ENCODE data around the gene FBXO3.
"Not testable (repeated sequence)": the region's sequence is repeated elsewhere in the genome, so short reads cannot be mapped to it uniquely, and the experiment has no call there.

FBXO3 gene, protein sequence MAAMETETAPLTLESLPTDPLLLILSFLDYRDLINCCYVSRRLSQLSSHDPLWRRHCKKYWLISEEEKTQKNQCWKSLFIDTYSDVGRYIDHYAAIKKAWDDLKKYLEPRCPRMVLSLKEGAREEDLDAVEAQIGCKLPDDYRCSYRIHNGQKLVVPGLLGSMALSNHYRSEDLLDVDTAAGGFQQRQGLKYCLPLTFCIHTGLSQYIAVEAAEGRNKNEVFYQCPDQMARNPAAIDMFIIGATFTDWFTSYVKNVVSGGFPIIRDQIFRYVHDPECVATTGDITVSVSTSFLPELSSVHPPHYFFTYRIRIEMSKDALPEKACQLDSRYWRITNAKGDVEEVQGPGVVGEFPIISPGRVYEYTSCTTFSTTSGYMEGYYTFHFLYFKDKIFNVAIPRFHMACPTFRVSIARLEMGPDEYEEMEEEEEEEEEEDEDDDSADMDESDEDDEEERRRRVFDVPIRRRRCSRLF

DNA sequence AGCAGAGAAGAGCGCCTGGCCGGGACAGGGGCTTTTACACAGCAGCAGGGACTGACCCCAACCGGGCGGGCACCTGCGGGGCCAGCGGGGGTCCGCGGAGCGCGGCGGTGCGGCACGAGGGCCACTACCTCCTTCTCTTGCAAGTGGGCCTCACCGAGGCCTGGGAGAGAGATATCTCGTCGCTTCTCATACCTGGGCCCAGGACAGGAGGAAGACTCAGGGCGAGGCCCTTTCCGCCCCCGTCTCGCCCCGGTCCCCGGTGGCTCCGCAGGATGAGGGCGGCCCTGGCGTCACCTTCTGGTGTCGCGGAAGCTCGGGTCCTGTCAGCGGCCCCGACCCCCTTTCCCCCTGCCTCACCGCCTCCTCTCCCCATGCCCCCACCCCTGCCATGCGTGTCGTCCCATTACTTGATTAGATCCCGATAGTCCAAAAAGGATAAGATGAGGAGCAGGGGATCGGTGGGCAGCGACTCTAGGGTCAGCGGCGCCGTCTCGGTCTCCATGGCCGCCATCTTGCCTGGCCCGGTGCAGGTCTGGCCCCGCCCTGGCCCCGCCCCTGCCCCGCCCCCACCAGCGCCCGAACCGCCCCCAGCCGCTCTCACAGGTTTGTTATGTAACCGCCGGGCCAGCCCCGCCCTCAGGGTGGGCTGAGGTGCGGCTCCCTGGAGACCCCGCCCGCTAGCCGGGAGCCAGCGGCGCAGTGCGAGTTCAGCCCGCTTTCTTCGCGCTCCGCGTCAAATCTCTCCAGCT is at the start of gene FBXO3:
TSS of gene FBXO3 (minus strand) at position 534 of the 749 bp plus-strand sequence. CDS start at position 511, 23 bp downstream.
- DNase-seq = peak; percentile 51

DNA sequence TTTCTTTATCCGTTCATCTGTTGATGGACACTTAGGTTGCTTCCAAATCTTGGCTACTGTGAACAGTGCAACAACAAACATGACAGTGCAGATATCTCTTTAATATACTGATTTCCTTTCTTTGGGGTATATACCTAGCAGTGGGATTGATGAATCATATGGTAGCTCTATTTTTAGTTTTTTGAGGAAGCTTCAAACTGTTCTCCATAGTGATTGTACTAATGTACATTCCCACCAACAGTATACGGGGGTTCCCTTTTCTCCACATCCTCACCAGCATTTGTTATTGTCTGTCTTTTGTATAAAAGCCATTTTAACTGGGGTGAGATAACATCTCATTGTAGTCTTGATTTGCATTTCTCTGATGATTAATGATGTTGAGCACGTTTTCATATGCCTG is 48.7 kb upstream of the FBXO3 start:
- not testable (repeated sequence) for DNase-seq

DNA sequence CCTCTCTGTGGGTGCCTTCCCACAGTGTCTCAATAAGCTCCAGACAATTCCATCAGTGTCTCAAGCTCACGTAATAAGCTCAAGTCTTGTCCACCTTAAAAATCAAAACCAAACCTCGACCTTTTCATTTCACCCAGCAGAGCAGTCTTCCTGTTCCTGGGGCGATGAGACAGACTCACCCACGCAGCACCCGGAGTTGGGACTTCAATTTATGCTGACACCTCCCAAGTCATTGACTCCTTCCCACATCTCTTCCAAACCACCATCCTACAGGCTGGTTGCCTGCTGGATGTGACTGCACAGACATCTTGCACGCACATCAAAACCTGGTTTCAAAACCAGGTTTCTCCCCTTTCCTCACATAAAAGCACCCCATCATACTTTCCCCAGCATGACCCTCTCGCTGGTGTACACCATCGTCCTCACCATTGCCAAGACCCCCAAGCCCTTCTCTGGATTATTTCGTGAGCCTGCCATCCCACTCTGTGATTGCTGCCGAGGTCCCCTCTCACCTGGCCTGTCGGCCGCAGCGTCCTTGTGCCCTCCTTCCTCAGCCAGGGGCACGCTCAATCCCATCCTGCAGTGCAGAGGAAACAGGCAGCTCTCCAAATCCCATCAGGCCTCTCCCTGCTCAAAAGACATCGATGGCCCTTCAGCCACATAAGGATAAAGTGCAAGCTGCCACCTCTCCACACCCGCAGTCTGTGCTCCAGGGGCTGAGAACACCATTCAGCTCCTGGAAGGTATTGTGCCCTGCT is 45.1 kb upstream of the FBXO3 start:
- DNase-seq = no peak

DNA sequence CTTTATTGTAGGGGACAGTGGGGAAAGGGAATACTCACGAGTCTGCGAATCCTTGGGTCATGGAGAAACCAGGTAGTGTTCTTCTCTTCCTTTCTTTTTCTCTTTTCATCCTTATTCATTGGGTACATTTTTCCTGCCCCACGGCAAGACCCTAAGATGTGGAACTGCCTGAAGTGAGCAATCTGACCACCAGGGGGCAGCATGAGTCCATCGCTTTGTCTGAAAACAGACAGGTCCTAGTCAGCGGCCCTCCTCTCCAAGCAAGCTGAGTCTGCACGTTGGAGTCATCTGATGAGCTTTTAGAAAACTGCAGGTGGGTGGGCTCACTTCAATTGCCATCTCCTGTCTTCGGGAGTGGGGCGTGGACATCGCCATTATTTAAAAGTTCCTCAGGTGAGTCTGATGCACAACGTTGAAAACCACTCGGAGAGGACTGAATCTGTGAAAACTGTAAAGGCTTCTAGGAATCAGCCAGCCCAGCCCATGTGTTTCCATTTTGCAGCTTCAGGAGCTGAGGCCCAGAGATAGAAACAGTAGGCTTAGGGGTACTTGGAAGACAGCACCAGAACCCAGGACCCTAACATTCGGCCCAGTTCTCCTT is 34.0 kb upstream of the FBXO3 start:
- no peak for DNase-seq

DNA sequence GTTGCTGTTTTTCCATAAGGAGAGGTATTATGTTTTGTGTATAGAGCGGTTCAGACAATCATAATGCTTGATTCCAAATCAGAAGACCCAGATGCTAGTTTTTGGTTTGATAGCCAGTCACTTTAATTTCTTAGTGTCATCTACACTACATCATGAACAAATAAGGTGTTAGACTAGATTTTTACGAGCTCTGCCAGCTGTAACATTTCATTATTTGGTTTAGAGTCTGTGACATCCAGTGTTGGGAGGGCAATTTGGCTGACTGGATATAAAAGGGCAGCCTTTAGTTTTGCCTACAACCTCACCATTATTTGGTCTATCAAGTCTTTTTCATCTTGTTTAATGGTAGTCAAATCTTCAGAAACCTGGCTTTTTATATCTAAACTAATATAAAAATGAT is 30.2 kb upstream of the FBXO3 start:
- DNase-seq = no peak

DNA sequence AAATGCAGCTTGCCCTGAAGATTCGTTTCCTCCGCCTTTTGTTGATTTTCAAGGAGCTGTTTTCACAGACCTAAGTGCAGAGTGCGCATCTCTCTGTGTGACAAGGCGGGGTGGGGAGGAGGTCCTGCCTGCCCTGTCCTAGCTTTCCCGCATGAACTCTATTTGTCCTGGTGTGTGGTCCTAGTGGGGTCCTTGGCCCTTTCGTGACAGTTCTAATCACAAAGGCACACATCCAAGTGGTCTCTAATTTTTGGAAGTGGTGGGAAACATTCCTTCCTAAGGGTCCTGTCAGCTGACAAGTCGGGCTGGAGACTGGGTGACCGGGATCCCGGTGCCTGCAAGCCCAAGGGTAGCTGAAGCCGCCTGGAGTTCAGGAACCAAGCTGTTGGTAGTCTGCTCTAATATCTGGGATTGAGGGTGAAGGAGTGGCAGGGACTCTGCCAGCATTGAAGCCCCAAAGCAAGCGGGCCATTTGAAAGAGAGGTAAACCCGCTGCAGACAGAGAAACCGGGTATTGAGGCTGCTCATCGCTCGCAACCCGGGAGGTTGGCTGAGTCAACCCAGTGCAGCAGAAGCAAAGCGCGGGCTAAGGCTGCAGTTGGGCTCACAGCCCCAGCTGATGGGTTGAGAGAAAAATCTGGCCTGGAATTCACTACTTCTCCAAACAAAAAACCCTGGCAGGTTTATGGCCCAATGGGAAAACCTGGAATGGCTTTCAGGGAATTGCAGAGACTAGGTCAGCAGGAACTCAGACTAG is 28.1 kb upstream of the FBXO3 start:
- DNase-seq = peak; percentile 9

DNA sequence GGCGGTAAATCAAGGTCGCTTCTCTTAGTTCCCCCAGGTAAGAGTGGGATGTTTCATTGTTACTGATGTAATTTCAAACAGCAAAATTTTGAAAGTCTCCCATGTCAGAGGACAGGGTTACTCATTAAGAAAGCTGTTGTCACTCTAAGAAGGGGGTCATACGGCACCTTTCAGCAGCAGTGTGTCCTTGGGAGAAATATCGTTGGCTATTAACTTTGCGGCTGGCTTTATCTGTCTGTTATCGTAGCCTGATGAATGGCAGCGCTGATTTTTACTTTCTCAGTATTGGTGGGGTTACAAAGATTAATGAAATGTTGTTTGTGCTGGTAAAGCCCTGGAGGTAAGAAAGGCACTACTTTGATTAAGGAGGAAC is 27.5 kb upstream of the FBXO3 start:
- DNase-seq = no peak

DNA sequence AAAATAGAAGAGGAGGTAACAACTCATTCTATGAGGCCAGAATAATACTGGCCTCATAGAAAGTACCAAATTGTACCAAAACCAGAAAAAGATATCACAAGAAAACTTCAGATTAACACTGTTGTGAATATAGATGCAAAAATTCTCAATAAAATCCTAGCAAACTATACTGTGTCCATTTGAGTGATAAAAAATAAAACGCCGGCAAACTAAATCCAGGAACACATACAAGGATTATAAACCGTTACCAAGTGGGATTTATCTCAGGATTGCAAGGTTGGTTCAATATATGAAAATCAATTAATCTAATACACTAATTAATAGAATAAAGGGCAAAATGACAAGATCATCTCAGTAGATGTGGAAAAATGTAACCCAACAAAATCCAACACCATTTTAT is 23.6 kb upstream of the FBXO3 start:
- DNase-seq = no peak

DNA sequence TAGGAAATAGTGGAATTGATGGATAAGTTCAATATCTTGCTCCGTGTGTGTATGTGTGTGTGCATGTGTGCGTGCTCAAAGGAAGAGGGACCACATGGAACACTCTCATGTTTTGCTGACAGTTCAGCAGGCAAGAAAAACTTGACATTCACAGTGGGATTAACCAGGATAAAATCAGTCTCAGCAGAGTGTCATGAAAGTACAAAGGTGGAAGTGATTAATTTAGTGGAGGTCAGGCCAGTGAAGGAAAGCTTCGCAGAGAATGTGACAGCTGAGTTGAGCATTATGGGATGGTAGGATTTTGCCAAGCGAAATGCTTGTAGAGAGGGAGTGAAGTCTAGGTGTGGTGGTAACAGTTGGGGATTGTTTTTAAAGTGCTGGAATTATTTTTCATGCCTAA is 15.7 kb upstream of the FBXO3 start:
- no peak for DNase-seq

DNA sequence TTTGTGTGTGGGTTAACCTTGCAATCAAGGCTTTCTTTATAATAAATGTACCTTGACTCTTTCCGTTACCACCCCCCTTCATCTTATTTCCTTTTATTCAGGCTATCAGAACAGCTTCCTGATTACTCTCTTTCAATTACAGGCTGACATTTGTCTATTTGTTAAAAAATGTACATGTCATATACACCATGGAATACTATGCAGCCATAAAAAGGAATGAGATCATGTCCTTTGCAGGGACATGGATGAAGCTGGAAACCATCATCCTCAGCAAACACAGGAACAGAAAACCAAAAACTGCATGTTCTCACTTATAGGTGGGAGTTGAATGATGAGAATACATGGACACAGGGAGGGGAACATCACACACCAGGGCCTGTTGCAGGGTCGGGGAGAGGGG is 13.8 kb upstream of the FBXO3 start:
- DNase-seq = not testable (repeated sequence)

DNA sequence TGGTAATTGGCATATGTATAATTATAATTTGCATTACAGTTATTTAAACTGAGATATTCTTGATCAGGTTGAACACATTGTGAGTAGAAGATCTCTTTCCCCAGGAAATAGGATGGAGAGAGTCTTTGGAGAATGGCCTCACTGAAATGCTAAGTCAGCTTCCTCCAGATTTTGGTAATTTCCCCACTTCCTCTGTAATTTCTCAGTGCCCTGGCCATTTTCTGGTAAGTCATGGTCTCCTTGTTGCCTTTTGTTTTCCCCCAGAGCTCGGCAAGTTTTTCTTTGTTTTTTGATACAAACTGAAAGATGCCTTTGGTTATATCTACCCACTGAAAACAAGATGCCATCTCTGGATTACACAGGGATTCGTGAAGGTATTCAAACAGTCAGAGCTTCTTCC is 12.8 kb upstream of the FBXO3 start:
- DNase-seq = no peak

DNA sequence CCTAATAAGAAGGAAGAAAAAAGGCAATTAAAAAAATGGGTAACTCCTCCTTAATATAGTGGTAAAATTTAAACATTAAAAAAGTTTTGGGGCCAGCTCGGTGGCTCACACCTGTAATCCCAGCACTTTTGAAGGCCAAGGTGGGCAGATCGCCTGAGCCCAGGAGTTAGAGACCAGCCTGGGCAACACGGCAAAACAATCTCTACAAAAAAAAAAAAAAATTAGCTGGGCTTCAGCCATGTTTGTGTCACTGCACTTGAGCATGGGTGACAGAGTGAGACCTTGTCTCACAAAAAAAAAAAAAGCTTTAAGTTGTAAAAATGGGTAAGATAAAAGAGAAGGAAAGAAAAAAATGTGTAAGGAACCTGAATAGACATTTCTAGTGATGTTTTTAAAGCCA is 11.3 kb upstream of the FBXO3 start:
- DNase-seq = no peak

DNA sequence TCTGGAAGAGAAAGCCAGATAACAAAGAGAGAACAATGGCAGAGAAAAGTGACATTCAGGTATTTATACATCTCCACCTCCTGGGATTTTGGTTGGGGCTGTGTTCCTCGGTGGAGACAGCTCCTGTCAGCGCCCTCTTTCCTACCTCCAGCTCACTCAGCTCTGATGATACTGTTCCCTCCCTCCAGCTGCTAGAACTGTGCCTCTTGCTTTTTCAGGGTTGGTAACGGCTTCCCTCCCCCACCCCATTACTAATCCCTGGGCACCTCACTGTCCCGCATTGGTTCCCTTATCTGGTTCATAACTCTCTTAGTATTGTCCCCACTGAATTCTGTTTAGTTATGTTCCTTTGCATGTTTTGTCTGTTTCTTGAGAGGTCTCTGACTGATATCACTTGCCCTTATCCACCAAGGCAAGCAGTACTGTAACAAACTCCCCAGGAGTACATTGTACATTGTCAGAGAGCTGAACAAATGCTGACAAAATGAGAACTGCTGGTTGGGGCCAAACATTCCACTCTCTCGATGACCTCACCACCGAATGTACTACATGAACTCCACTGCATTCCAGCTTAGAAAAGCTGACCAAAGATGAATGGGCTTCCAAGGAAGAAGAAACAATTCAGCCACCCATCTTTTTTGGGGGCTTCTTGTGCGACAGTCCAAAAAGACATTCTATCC is 5.7 kb upstream of the FBXO3 start:
- no peak for DNase-seq

DNA sequence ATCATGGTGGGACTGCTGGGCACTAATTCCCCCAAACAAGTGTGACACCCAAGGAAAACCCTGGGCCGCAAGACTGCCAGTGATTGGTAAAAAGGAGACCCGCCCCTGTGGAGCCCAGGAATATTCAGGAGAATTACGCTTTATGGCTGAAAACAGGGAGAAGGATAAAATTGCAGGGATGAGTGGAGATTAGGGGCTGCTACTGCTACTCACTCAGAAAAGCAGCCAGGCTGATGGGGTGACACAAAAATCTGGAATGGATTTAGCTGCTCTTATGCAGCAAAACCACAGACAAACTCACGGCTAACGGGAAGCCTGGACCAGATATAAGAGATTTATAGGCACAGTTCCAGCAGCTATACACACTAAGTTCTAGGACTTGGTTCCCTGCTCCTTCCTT is 4.4 kb upstream of the FBXO3 start:
- no peak for DNase-seq

DNA sequence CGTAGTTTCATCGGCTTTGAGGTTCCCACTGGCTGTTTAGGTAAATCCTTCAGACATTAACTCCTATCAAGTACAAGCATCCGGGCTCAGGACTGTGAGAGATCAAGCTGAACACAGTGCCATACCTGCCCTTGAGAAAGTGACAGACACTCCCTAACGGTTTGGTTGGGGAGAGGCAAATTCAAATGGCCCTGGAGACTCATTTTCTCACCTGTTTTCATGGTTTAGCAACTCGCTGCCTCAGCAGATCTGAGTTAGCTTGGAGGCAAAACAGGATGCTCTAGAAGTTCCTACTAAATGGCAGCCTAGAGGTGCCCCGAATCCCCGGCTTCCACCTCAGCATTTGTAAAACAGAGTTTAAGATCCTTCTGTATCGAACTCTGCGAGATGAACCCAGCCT is 3.6 kb upstream of the FBXO3 start:
- no peak for DNase-seq

DNA sequence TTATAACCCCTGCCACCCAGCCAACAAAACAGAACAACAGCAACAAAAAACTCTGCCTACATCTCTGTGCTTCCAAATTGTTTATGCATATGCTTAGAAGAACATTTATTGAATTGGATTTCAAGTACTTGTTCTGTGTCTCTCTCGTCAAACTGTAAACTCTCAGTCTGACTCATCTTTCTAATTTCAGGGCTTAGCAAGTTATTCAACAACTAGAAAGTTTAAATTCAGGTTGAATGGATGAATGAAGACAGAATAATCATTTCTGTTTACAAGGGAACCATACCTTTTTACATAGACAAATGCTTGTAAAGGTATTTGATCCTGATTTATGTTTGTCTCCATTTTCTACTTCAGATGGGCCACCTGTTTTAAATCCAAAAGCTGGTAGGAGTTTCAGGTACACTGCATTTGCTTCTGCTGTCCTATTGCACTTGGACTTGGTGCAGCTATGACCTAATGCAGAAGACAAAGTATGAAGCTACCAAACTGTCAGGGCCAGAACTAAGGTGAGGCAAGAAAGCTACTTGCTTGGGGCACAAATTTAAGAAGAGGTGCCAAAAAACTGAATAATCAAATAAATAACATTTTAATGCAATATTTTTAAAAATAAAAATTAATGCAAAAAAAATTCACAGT is 1.6 kb upstream of the FBXO3 start:
- no peak for DNase-seq

DNA sequence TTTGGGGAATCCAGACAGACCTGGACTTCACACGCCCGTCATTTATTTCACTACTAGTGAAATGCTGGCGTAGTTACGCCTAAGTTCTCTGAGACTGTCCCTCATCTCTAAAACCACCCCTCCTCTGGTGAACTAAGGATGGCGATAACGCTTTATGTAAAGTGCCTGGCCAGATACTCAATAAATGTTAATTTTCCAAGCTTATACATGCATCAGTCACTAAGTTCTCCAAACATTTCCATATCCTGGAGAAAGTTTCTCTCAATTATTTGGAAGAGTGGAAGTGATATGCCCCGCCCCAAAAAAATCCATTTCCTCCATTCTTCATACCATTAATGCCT is 1.1 kb upstream of the FBXO3 start:
- DNase-seq = no peak

DNA sequence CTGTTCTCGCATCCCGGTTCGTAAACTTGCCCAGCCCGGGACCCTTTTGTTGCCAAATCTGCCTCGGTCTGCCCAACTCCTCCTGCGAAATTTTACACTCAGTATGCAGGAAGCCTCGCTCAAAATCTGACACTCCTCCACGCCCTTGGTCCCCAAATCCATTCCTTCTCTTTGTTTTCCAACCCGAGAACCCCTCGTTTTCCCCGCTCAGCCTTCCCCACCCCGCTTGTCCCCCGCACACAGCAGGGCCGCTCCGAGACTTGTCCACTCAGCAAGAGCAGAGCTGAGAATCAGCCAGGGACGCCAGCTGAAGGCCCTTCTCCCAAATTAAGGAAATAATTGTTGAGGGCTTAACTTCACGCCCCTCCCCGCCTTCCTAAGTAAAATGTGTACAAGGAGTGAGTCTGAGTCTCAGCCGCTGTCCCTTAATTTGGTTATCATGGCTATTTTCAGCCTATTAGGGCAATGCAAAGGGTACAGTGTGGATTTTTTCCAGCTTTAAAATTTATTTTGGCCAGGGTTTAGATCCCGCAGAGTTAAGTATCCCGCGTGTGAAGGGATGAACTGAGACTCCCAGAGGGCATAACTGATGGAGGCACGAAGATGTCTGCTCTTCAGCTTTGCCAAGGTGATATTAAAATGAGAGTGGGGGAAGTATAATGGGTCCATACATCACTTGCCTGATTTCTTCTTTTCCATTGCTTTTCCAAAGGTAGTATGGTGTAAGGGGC is 581 bp upstream of the FBXO3 start:
- no peak for DNase-seq

DNA sequence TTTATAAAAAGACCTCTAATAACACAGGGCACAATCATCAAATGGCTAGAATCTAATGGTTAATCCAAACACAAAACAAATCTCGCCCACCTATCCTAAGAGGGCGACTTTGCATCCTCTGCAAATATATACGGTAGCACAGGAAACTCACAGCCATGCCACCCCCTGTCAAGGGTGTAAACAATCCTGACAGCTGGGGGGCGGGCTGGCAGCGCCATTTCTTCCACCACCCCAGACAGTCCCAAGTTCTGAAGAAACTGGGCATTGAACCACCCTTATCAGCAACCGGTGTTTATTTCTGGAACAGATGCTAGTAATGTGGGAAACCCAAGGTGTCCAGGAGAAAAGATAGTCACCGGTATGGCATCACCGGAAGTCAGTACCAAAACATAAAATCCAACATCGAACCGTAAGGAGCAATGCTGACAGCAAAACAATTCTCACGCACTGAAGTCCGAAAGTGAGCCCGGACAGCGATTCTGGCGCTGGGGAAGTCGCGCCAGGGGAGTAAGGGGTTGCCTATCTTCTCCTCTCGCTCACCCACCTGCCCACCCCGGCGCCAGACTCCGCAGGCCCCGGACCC is 825 bp downstream of the FBXO3 start:
- DNase-seq = no peak

DNA sequence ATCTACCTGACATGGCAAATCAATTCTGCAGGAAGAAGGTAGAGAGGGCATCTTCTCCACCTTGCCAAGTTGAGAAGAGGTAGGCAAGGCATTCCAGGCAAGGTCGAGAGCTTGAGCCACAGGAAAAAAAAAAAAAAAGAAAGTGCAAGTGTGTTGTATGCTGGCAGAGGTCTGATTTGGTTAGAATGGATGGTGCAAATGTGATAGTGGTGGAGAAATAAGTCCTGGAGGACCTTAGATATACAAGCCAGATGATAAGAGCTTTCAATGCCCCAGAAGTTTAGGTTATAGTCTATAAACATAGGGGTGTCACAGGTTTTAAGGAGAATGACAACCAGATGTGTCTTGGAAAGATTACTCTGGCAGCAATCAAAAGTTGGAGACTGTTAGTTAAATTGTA is 1.4 kb downstream of the FBXO3 start:
- DNase-seq = no peak

Measured in NCI-H2081 treated with DMSO at 0.1 percent for 48 hours (cell line).